ENCODE measurements around the gene MYH8. TPM values are rescaled to one million over a fixed set of nuclear protein-coding genes. Genes with fewer than 3 reads are reported as not detected.

MYH8 gene
- total and polyA plus RNA-seq, 4 donors: 0.14 TPM; not detected in 3

DNA sequence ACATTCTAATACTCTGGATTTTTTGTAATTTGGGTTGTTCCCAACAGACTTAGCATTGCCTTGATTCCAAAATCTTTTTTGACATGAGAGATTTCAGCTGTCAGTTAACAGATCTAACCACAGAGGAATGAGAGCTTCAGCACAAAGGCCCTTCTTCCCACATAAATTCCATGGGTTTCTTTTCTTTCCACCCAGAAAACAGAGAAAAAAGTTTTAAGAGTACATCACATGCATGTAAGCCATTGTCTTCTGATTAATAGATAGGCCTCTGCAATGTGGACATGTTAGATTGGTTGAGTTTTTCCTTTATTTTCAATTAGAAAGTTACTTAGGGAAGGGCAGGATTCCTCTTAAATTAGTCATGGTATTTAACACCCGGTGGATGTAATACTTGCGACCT, 939 bp downstream of the MYH8 start:
- peaks cover 0 to 7% (median 1%) of the 10 kb centered on the region in 4 donors for H3K27me3 ChIP-seq (ENCODE audit: control insufficient read depth in 4 of 4, insufficient read depth in 4 of 4, low read length in 3 of 4)
- H3K36me3 ChIP-seq (ENCODE audit: control insufficient read depth in 4 of 4, insufficient read depth in 3 of 4, low read depth in 1 of 4, low read length in 3 of 4): no peaks in the 10 kb centered on the region
- 84% methylated on average over 2 of the region's 2 CpGs for WGBS
- DNase-seq (ENCODE audit: low spot score): no peak
- no peak overlapping the region for H3K27ac ChIP-seq (ENCODE audit: low read depth in 1 of 2, low read length in 2 of 2)
- H3K9me3 ChIP-seq (ENCODE audit: control insufficient read depth in 4 of 4, low read length in 3 of 4): no peaks in the 10 kb centered on the region
- no peaks in the 10 kb centered on the region for H3K4me1 ChIP-seq (ENCODE audit: control insufficient read depth in 4 of 4, insufficient read depth in 4 of 4, low read length in 3 of 4)
- H3K4me3 ChIP-seq (ENCODE audit: low read depth in 1 of 3, low read length in 3 of 3): no peak overlapping the region
- no peak for TF ChIP-seq HNF4G (IDR thresholded peaks at IDR 0.05)
- no peak overlapping the region for H3K9ac ChIP-seq (ENCODE audit: low read depth in 1 of 2, low read length in 2 of 2)

DNA sequence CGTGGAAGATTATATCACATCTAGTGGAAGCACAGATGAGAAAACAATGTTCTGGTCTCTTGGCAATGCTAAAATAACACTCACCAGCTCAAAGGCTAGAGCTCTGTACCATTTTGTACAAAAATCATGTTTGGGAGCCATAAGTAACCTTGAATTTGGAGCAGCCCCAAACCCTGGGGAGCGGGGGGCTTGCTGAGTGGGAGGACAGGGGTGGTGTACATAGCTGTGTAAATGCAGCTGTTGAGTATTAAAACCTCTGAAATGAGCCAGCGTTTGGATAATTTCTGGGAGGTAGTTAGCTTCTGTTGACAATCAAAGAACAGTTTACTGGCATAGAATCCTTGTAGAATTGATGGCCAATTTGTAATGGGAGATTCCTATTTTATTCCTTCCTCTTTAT, 4.3 kb downstream of the MYH8 start:
- H3K4me3 ChIP-seq (ENCODE audit: low read depth in 1 of 3, low read length in 3 of 3): no peak overlapping the region
- TF ChIP-seq GABPA (IDR thresholded peaks at IDR 0.05 in 1 of 2, conservative IDR thresholded peaks at IDR 0.05 in 1 of 2): no peak
- TF ChIP-seq HNF4A (conservative IDR thresholded peaks at IDR 0.05): no peak
- TF ChIP-seq, protein P1, sequence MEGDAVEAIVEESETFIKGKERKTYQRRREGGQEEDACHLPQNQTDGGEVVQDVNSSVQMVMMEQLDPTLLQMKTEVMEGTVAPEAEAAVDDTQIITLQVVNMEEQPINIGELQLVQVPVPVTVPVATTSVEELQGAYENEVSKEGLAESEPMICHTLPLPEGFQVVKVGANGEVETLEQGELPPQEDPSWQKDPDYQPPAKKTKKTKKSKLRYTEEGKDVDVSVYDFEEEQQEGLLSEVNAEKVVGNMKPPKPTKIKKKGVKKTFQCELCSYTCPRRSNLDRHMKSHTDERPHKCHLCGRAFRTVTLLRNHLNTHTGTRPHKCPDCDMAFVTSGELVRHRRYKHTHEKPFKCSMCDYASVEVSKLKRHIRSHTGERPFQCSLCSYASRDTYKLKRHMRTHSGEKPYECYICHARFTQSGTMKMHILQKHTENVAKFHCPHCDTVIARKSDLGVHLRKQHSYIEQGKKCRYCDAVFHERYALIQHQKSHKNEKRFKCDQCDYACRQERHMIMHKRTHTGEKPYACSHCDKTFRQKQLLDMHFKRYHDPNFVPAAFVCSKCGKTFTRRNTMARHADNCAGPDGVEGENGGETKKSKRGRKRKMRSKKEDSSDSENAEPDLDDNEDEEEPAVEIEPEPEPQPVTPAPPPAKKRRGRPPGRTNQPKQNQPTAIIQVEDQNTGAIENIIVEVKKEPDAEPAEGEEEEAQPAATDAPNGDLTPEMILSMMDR (IDR thresholded peaks at IDR 0.05; ENCODE audit: low read depth, low read length, missing input control): no peak
- TF ChIP-seq SP1 (IDR thresholded peaks at IDR 0.05): no peak
- no peak for TF ChIP-seq REST (IDR thresholded peaks at IDR 0.05)
- TF ChIP-seq EGR1 (IDR thresholded peaks at IDR 0.05; ENCODE audit: low read depth in 2 of 2): no peak
- no peak for TF ChIP-seq JUND (IDR thresholded peaks at IDR 0.05)
- no peak for TF ChIP-seq ATF3 (IDR thresholded peaks at IDR 0.05)
- no peak for TF ChIP-seq RXRA (IDR thresholded peaks at IDR 0.05)
- no peak for TF ChIP-seq NR2F2 (IDR thresholded peaks at IDR 0.05)
- TF ChIP-seq TAF1 (conservative IDR thresholded peaks at IDR 0.05): no peak
- TF ChIP-seq FOXA2 (IDR thresholded peaks at IDR 0.05): no peak
- TF ChIP-seq FOXA1 (IDR thresholded peaks at IDR 0.05): no peak
- TF ChIP-seq RAD21 (IDR thresholded peaks at IDR 0.05): no peak
- TF ChIP-seq HNF4G (IDR thresholded peaks at IDR 0.05): no peak
- no peak for TF ChIP-seq ZBTB33 (IDR thresholded peaks at IDR 0.05)
- TF ChIP-seq, protein P2, sequence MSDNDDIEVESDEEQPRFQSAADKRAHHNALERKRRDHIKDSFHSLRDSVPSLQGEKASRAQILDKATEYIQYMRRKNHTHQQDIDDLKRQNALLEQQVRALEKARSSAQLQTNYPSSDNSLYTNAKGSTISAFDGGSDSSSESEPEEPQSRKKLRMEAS (IDR thresholded peaks at IDR 0.05): no peak
- DNase-seq (ENCODE audit: low spot score): no peak

More for the DNA sequence above, 4.3 kb downstream of the MYH8 start:
- H3K36me3 ChIP-seq (ENCODE audit: control insufficient read depth in 4 of 4, insufficient read depth in 3 of 4, low read depth in 1 of 4, low read length in 3 of 4): no peaks in the 10 kb centered on the region
- no peaks in the 10 kb centered on the region for H3K4me1 ChIP-seq (ENCODE audit: control insufficient read depth in 4 of 4, insufficient read depth in 4 of 4, low read length in 3 of 4)
- H3K9me3 ChIP-seq (ENCODE audit: control insufficient read depth in 4 of 4, low read length in 3 of 4): no peaks in the 10 kb centered on the region
- H3K27ac ChIP-seq (ENCODE audit: low read depth in 1 of 2, low read length in 2 of 2): no peak overlapping the region
- WGBS: 69% methylated on average over 3 of the region's 3 CpGs
- H3K27me3 ChIP-seq (ENCODE audit: control insufficient read depth in 4 of 4, insufficient read depth in 4 of 4, low read length in 3 of 4): peaks cover 0 to 2% (median 0%) of the 10 kb centered on the region in 4 donors
- H3K9ac ChIP-seq (ENCODE audit: low read depth in 1 of 2, low read length in 2 of 2): no peak overlapping the region
